MCF 10A (cell line): ENCODE data around the gene PDZRN3. TPM values are rescaled to one million over a fixed set of nuclear protein-coding genes. Genes with fewer than 3 reads are reported as not detected.
A peak's percentile ranks its signal among the peaks of the same experiment; 100 is the strongest.

Experiments
- BruUV-seq: library from RNA; stranded (reverse); fragments of 400-500 nt; replicated peaks from 2 replicates; lab custom pipeline; 2021; lab: Mats Ljungman, UMichigan
- CTCF ChIA-PET: fragments of 300-600 bp; sonication (Branson Sonifier 250); formaldehyde crosslinking; extraction: SDS; loops from one replicate; lab custom pipeline; 2021; ENCODE audit warnings: antibody characterized with exemption, inconsistent platforms; lab: Yijun Ruan, JAX
- POLR2A ChIA-PET: fragments of 300-600, 350-650 bp; sonication (Branson Sonifier 250); formaldehyde crosslinking; extraction: SDS; loops from one replicate; lab custom pipeline; 2020; ENCODE audit warnings: antibody characterized with exemption, inconsistent platforms; lab: Yijun Ruan, JAX
- DNase-seq: peaks from one replicate; pipeline ENCODE4 v3.0.0-alpha.2; 2018; ENCODE audit not compliant: unreplicated experiment
- H3K27ac Mint-ChIP-seq: one replicate; pipeline ENCODE4 v1.8.0; 2022; ENCODE audit warnings: mild to moderate bottlenecking, low read depth, mixed read lengths; ENCODE audit not compliant: unreplicated experiment
- H3K27me3 Mint-ChIP-seq: one replicate; pipeline ENCODE4 v1.8.0; 2022; ENCODE audit warnings: mixed read lengths; ENCODE audit not compliant: insufficient read depth, unreplicated experiment
- H3K36me3 Mint-ChIP-seq: one replicate; pipeline ENCODE4 v1.8.0; 2022; ENCODE audit warnings: mild to moderate bottlenecking, moderate library complexity, mixed read lengths; ENCODE audit not compliant: insufficient read depth, unreplicated experiment
- H3K4me1 Mint-ChIP-seq: one replicate; pipeline ENCODE4 v1.8.0; 2022; ENCODE audit warnings: mixed read lengths; ENCODE audit not compliant: insufficient read depth, unreplicated experiment
- H3K4me3 Mint-ChIP-seq: one replicate; pipeline ENCODE4 v1.8.0; 2022; ENCODE audit warnings: mild to moderate bottlenecking, moderate library complexity, mixed read lengths; ENCODE audit not compliant: unreplicated experiment
- H3K9me3 Mint-ChIP-seq: one replicate; pipeline ENCODE4 v1.8.0; 2022; ENCODE audit warnings: mixed read lengths; ENCODE audit not compliant: unreplicated experiment
- intact Hi-C: fragments of 100-400 bp; cut with micrococcal nuclease; formaldehyde crosslinking; loops from 2 replicates; pipeline ENCODE4 v1.14.1; 2022
- total RNA-seq: library from RNA; stranded (reverse); gene quantifications from 2 replicates; pipeline ENCODE4 v1.2.3, GENCODE V29; 2022
- TF ChIP-seq, protein P1 (sequence below): fragments of 200-600 bp; IDR thresholded peaks from one replicate; pipeline ENCODE4 v1.8.0; 2022; ENCODE audit warnings: antibody characterized with exemption, mild to moderate bottlenecking; ENCODE audit not compliant: unreplicated experiment

The PDZRN3 gene
- total RNA-seq, 1 experiment from 2014 or later = not detected

DNA sequence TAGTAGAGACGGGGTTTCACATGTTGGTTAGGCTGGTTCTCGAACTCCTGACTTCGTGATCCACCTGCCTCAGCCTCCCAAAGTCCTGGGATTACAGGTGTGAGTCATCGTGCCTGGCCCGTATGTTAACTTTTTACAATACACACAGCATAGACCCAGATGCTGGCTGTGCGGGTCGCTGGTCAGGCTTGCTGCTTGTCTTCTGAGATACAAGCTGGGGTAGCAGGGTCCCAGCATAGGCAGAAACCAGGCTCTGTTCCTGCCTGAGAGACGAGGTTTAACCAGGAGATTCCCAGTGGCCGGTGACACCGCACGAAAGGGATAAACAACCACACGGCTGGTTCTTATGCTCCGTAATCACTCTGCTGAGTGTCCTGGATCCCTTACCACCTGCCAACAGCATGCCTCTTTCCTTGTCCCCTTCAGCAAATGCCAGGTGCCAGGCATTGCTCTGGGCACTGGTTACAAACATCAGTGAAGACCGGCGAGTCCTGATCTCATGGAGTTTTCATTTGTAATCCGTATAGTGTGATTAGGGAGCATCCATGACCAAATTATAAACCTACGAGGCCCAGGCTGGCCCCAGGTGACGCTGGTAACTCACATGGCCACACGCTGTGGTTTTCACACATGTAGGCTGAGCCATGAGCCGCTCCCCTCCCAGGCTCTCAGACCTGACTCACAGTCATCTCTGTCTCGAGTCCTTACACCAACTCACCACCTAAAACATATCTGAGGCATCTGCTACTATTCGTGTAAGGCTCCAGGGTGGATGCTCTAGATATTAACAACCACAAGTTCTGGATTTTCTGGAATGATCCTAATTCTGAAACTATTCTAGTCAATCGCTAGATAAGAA, 125.7 kb downstream of the PDZRN3 start:
- TF ChIP-seq, protein P1, sequence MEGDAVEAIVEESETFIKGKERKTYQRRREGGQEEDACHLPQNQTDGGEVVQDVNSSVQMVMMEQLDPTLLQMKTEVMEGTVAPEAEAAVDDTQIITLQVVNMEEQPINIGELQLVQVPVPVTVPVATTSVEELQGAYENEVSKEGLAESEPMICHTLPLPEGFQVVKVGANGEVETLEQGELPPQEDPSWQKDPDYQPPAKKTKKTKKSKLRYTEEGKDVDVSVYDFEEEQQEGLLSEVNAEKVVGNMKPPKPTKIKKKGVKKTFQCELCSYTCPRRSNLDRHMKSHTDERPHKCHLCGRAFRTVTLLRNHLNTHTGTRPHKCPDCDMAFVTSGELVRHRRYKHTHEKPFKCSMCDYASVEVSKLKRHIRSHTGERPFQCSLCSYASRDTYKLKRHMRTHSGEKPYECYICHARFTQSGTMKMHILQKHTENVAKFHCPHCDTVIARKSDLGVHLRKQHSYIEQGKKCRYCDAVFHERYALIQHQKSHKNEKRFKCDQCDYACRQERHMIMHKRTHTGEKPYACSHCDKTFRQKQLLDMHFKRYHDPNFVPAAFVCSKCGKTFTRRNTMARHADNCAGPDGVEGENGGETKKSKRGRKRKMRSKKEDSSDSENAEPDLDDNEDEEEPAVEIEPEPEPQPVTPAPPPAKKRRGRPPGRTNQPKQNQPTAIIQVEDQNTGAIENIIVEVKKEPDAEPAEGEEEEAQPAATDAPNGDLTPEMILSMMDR = no peak
- no peak overlapping the region for H3K27ac Mint-ChIP-seq
- intact Hi-C loops = no loop called here
- H3K4me3 Mint-ChIP-seq = no peak overlapping the region
- peaks cover 10% of the 10 kb centered on the region for H3K27me3 Mint-ChIP-seq
- H3K36me3 Mint-ChIP-seq = no peaks in the 10 kb centered on the region
- ChIA-PET POLR2A (no interaction called here), CTCF (interaction anchor here (2.0 to 9.9 kb wide), 2 partner anchors 400 to 413 kb away, joined by 6 to 151 read pairs; no protein-coding TSS in a partner anchor)
- no TSS peak for BruUV-seq
- H3K9me3 Mint-ChIP-seq = no peaks in the 10 kb centered on the region
- peaks cover 3% of the 10 kb centered on the region for H3K4me1 Mint-ChIP-seq
- peak; percentile 10 for DNase-seq

DNA sequence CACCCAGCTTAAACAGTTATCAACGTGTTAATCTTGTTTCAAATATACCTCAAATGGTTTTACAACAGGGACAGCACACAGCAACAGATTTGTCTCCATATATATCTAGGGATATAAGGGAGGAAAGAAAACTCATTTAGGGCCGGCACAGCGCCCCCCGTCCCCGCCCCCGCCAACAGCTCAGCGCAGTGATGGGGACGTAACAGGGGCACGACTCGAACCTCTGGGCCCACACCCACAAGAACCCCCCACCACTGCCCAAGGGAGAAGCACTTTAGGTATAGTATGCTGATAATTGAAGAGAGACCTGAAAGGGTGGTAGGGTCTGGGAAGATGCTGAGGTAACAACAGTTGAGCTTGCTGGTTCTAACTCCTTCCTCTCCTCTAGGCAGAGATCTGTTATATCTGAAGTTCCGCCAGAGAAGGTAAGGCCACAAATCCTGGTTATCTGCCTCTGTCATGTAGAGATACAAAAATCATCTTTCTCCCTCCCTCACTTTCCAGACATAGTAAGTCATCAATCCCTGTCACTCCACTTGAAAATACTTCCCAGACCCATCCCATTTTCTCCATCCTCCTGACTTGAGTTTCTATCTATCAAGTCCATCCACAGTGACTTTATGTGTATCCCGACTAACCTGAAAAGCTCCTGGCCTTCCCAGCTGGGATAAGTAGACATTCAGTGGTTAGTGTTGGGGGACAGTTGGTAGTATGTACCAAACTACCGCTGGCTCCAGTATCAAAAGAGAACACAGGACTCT, 126.9 kb downstream of the PDZRN3 start:
- ChIA-PET POLR2A (no interaction called here), CTCF (interaction anchor here (0.8 to 2.3 kb wide), 6 partner anchors 10 to 412 kb away, joined by 3 to 14 read pairs (median 4); no protein-coding TSS in a partner anchor)
- peaks cover 10% of the 10 kb centered on the region for H3K27me3 Mint-ChIP-seq
- DNase-seq = no peak
- BruUV-seq = no TSS peak
- no peaks in the 10 kb centered on the region for H3K36me3 Mint-ChIP-seq
- H3K4me1 Mint-ChIP-seq = peaks cover 4% of the 10 kb centered on the region
- H3K9me3 Mint-ChIP-seq = no peaks in the 10 kb centered on the region
- TF ChIP-seq, protein P1 = no peak
- no peak overlapping the region for H3K27ac Mint-ChIP-seq
- H3K4me3 Mint-ChIP-seq = no peak overlapping the region
- intact Hi-C loops = no loop called here

DNA sequence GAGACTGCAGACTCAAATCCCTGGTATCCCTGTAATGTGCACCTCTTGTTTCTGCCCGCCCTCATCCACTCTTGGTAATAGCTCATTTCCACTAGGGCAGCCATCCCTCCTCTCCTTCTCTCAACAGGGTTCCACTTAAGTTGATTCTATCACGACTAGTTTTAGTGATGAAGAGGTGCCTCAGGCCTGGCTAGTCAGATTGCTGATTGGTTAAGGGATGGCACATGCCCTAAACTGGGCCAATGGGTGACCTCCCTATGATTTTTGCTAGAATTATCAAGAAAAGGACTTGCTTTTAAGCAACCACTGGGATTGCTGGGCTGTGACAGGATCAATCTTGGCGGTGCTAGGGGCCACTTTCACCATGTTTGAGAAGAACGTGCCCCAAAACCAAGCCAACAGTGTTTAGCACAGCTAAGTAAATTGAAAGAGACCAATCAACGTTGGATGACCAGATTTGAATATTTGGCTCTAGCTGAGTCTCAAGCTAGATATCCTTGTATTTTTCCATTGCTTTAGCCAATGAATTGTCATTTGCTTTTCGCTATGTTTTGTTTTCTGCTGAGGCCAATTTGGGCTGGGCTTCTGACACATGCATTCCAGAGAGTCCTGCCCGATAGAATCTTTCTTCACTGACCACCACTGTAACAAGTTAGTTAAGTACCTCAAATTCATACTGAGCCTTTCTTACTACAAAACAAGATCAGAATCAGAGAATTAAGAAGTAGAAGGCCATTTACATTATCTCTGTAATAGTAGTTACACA, 131.0 kb downstream of the PDZRN3 start:
- TF ChIP-seq, protein P1 = no peak
- Mint-ChIP-seq H3K27ac (no peak overlapping the region), H3K4me3 (no peak overlapping the region), H3K9me3 (no peaks in the 10 kb centered on the region), H3K36me3 (no peaks in the 10 kb centered on the region), H3K4me1 (peaks cover 4% of the 10 kb centered on the region), H3K27me3 (no peaks in the 10 kb centered on the region)
- CTCF ChIA-PET = interaction anchor here (0.8 to 5.8 kb wide), 6 partner anchors 8 to 399 kb away, joined by 3 to 42 read pairs (median 4); no protein-coding TSS in a partner anchor
- POLR2A ChIA-PET = no interaction called here
- BruUV-seq = no TSS peak
- DNase-seq = peak; percentile 10
- intact Hi-C loops = no loop called here
